Parathyroid adenoma (tissue), 2 donors: Measurements from ENCODE around the gene EXOSC3.
A peak's percentile ranks its signal among the peaks of the same experiment; 100 is the strongest.

Experiments
- H2AFZ ChIP-seq: fragments of 300-600 bp; sonication (generic); one replicate; pipeline ENCODE4 v1.7.0; 2017; ENCODE audit warnings: antibody characterized with exemption, mild to moderate bottlenecking
- H3K27ac ChIP-seq: fragments of 300-600 bp; sonication (generic); one replicate; pipeline ENCODE4 v1.7.0; 2017
- H3K27me3 ChIP-seq: fragments of 300-600 bp; sonication (generic); one replicate; pipeline ENCODE4 v1.7.0; 2017; ENCODE audit warnings: low read length; ENCODE audit not compliant: control insufficient read depth, insufficient read depth
- H3K36me3 ChIP-seq: fragments of 300-600 bp; sonication (generic); one replicate; pipeline ENCODE4 v1.7.0; 2017; ENCODE audit warnings: low read length; ENCODE audit not compliant: control insufficient read depth, insufficient read depth
- H3K4me1 ChIP-seq: fragments of 300-600 bp; sonication (generic); one replicate; pipeline ENCODE4 v1.7.0; 2017; ENCODE audit warnings: control low read depth
- H3K4me2 ChIP-seq: fragments of 300-600 bp; sonication (generic); one replicate; pipeline ENCODE4 v1.7.0; 2017; ENCODE audit warnings: low read length
- H3K4me3 ChIP-seq: fragments of 300-600 bp; sonication (generic); one replicate; pipeline ENCODE4 v1.7.0; 2017; ENCODE audit warnings: low read depth, low read length
- H3K79me2 ChIP-seq: fragments of 300-600 bp; sonication (generic); one replicate; pipeline ENCODE4 v1.7.0; 2017; ENCODE audit warnings: control low read depth
- H3K9ac ChIP-seq: fragments of 300-600 bp; sonication (generic); one replicate; pipeline ENCODE4 v1.7.0; 2017; ENCODE audit warnings: mild to moderate bottlenecking
- H3K9me3 ChIP-seq: fragments of 300-600 bp; sonication (generic); one replicate; pipeline ENCODE4 v1.7.0; 2017; ENCODE audit warnings: low read length; ENCODE audit not compliant: control insufficient read depth
- CTCF ChIP-seq: fragments of 300-600 bp; sonication (generic); IDR thresholded peaks from one replicate; pipeline ENCODE4 v1.7.0; 2017; ENCODE audit warnings: antibody characterized with exemption, mild to moderate bottlenecking
- donor health status: primary hyperparathyroidism.

Gene EXOSC3

GRCh38 chr9:37792122-37792521 is 7.3 kb upstream of the EXOSC3 start:
- H3K9ac ChIP-seq, result no peak overlapping the region
- H3K9me3 ChIP-seq, result no peaks in the 10 kb centered on the region
- no peak overlapping the region for H3K4me3 ChIP-seq
- H3K27me3 ChIP-seq, result no peaks in the 10 kb centered on the region
- H3K79me2 ChIP-seq, result no peaks in the 10 kb centered on the region
- no peak for TF ChIP-seq CTCF
- no peak overlapping the region for H3K4me2 ChIP-seq
- H3K36me3 ChIP-seq, result no peaks in the 10 kb centered on the region
- H3K4me1 ChIP-seq, result no peaks in the 10 kb centered on the region
- no peak overlapping the region for H3K27ac ChIP-seq
- no peak overlapping the region for H2AFZ ChIP-seq

- Histone ChIP-seq H3K4me1 (no peaks in the 10 kb centered on the region), H3K79me2 (no peaks in the 10 kb centered on the region), H3K9me3 (no peaks in the 10 kb centered on the region), H3K27ac (no peak overlapping the region), H2AFZ (no peak overlapping the region), H3K36me3 (no peaks in the 10 kb centered on the region), H3K4me3 (no peak overlapping the region), H3K9ac (no peak overlapping the region), H3K4me2 (no peak overlapping the region), H3K27me3 (no peaks in the 10 kb centered on the region)
- no peak for TF ChIP-seq CTCF
Observed at GRCh38 chr9:37790096-37790495, 5.2 kb upstream of the EXOSC3 start.

GRCh38 chr9:37788332-37788731 is 3.5 kb upstream of the EXOSC3 start:
- no peak overlapping the region for H3K4me2 ChIP-seq
- H3K27ac ChIP-seq, result no peak overlapping the region
- no peaks in the 10 kb centered on the region for H3K27me3 ChIP-seq
- H3K36me3 ChIP-seq, result no peaks in the 10 kb centered on the region
- H3K9me3 ChIP-seq, result no peaks in the 10 kb centered on the region
- H3K9ac ChIP-seq, result no peak overlapping the region
- no peaks in the 10 kb centered on the region for H3K79me2 ChIP-seq
- no peak overlapping the region for H2AFZ ChIP-seq
- no peak for TF ChIP-seq CTCF
- H3K4me3 ChIP-seq, result no peak overlapping the region
- H3K4me1 ChIP-seq, result no peaks in the 10 kb centered on the region

- Histone ChIP-seq H3K79me2 (no peaks in the 10 kb centered on the region), H3K27me3 (no peaks in the 10 kb centered on the region), H3K4me2 (no peak overlapping the region), H3K27ac (no peak overlapping the region), H2AFZ (no peak overlapping the region), H3K9me3 (no peaks in the 10 kb centered on the region), H3K36me3 (no peaks in the 10 kb centered on the region), H3K4me1 (no peaks in the 10 kb centered on the region), H3K4me3 (no peak overlapping the region), H3K9ac (no peak overlapping the region)
- TF ChIP-seq CTCF, result no peak
Observed at GRCh38 chr9:37787059-37787458, 2.2 kb upstream of the EXOSC3 start.

- H2AFZ ChIP-seq, result peak overlapping the region; percentile 99
- H3K4me3 ChIP-seq, result peak overlapping the region; percentile 71
- no peaks in the 10 kb centered on the region for H3K4me1 ChIP-seq
- H3K79me2 ChIP-seq, result no peaks in the 10 kb centered on the region
- H3K9me3 ChIP-seq, result no peaks in the 10 kb centered on the region
- H3K36me3 ChIP-seq, result no peaks in the 10 kb centered on the region
- peak overlapping the region; percentile 67 for H3K4me2 ChIP-seq
- TF ChIP-seq CTCF, result no peak
- peak overlapping the region; percentile 70 for H3K27ac ChIP-seq
- H3K9ac ChIP-seq, result no peak overlapping the region
- no peaks in the 10 kb centered on the region for H3K27me3 ChIP-seq
Observed at GRCh38 chr9:37784291-37784615, 611 bp downstream of the EXOSC3 start.
